Lower lobe of right lung (tissue), 2 donors: ENCODE data around the gene PLEKHA7. TPM values are rescaled to one million over a fixed set of nuclear protein-coding genes. Genes with fewer than 3 reads are reported as not detected.

Experiments used
- ATAC-seq, 2 donors: fragments of 200-7000 bp; cut with Tn5 transposase; one replicate each; pipeline ENCODE4 v1.9.1; 2020 to 2022; ENCODE audit warnings: mild to moderate bottlenecking in 2 of 2, moderate library complexity in 2 of 2
- DNase-seq: peaks from one replicate; pipeline ENCODE4 v3.0.0-alpha.2; 2020
- H3K27ac ChIP-seq: fragments of 200-600 bp; one replicate; pipeline ENCODE4 v1.8.0; 2022
- H3K27me3 ChIP-seq: fragments of 200-600 bp; one replicate; pipeline ENCODE4 v1.8.0; 2022; ENCODE audit warnings: low read depth
- H3K36me3 ChIP-seq: fragments of 200-600 bp; one replicate; pipeline ENCODE4 v1.8.0; 2022; ENCODE audit warnings: mild to moderate bottlenecking
- H3K4me1 ChIP-seq: fragments of 200-600 bp; one replicate; pipeline ENCODE4 v1.8.0; 2022
- H3K4me3 ChIP-seq: fragments of 200-600 bp; one replicate; pipeline ENCODE4 v1.8.0; 2022; ENCODE audit warnings: mild to moderate bottlenecking
- H3K9me3 ChIP-seq: fragments of 200-600 bp; one replicate; pipeline ENCODE4 v1.8.0; 2022
- CTCF ChIP-seq: fragments of 200-600 bp; IDR thresholded peaks from one replicate; pipeline ENCODE4 v1.8.0; 2022; ENCODE audit warnings: antibody characterized with exemption, mild to moderate bottlenecking
- intact Hi-C: fragments of 100-400 bp; cut with DNase I; formaldehyde crosslinking; loops from one replicate; pipeline ENCODE4 v1.11.0; 2022
- total RNA-seq: library from RNA; stranded (reverse); fragmentation: NEBNext Ultra II Directional; extraction: Animal tissue kit (Norgen Biotek cat#: 25700); gene quantifications from one replicate; pipeline ENCODE4 v1.2.1, GENCODE V29; 2021
- donor health status: DM: no; HTN: yes; CAD: no; lungs with severe emphysema.

The PLEKHA7 gene
- total RNA-seq, 1 donor from 2014 or later = 44.0 TPM

- no peak for ATAC-seq
- Histone ChIP-seq H3K4me3 (no peak overlapping the region), H3K27me3 (no peaks in the 10 kb centered on the region), H3K36me3 (peaks cover 3% of the 10 kb centered on the region), H3K27ac (no peak overlapping the region), H3K9me3 (no peaks in the 10 kb centered on the region), H3K4me1 (no peaks in the 10 kb centered on the region)
- TF ChIP-seq CTCF = no peak
- intact Hi-C loops = no loop called here
- DNase-seq = no peak
These were observed 236.6 kb downstream of the PLEKHA7 start for GRCh38 chr11:16777613-16777975.

GRCh38 chr11:16776711-16777612, 237.3 kb downstream of the PLEKHA7 start:
- DNase-seq = no peak
- no peaks in the 10 kb centered on the region for H3K9me3 ChIP-seq
- H3K36me3 ChIP-seq = peaks cover 3% of the 10 kb centered on the region
- no peak overlapping the region for H3K4me3 ChIP-seq
- H3K4me1 ChIP-seq = no peaks in the 10 kb centered on the region
- intact Hi-C loops = no loop called here
- H3K27ac ChIP-seq = no peak overlapping the region
- no peak for ATAC-seq
- no peaks in the 10 kb centered on the region for H3K27me3 ChIP-seq
- TF ChIP-seq CTCF = no peak

GRCh38 chr11:16775614-16776283, 238.5 kb downstream of the PLEKHA7 start:
- H3K27ac ChIP-seq = no peak overlapping the region
- DNase-seq (no peak), ATAC-seq (no peak)
- no peak overlapping the region for H3K4me3 ChIP-seq
- peaks cover 3% of the 10 kb centered on the region for H3K36me3 ChIP-seq
- intact Hi-C loops = no loop called here
- no peaks in the 10 kb centered on the region for H3K9me3 ChIP-seq
- no peaks in the 10 kb centered on the region for H3K27me3 ChIP-seq
- no peaks in the 10 kb centered on the region for H3K4me1 ChIP-seq
- TF ChIP-seq CTCF = no peak

- TF ChIP-seq CTCF = no peak
- no peaks in the 10 kb centered on the region for H3K27me3 ChIP-seq
- no peaks in the 10 kb centered on the region for H3K9me3 ChIP-seq
- intact Hi-C loops = no loop called here
- no peak overlapping the region for H3K27ac ChIP-seq
- peaks cover 3% of the 10 kb centered on the region for H3K36me3 ChIP-seq
- no peak for DNase-seq
- no peak overlapping the region for H3K4me3 ChIP-seq
- ATAC-seq = no peak
- no peaks in the 10 kb centered on the region for H3K4me1 ChIP-seq
These were observed 239.1 kb downstream of the PLEKHA7 start for GRCh38 chr11:16774936-16775613.

- intact Hi-C loops = no loop called here
- H3K27me3 ChIP-seq = no peaks in the 10 kb centered on the region
- DNase-seq = no peak
- H3K4me1 ChIP-seq = no peaks in the 10 kb centered on the region
- no peak for ATAC-seq
- no peak overlapping the region for H3K4me3 ChIP-seq
- no peak overlapping the region for H3K27ac ChIP-seq
- TF ChIP-seq CTCF = no peak
- no peaks in the 10 kb centered on the region for H3K9me3 ChIP-seq
- H3K36me3 ChIP-seq = peaks cover 3% of the 10 kb centered on the region
These were observed 240.0 kb downstream of the PLEKHA7 start for GRCh38 chr11:16773981-16774935.
